H1 (cell line): Measurements from ENCODE around the gene ROR1. TPM values are rescaled to one million over a fixed set of nuclear protein-coding genes. Genes with fewer than 3 reads are reported as not detected.

Experiments
- CTCF ChIA-PET: fragments of 300-600 bp; sonication (Branson Sonifier 250); formaldehyde crosslinking; loops from one replicate; lab custom pipeline; 2021; ENCODE audit not compliant: partially characterized antibody; lab: Charles Lee
- POLR2A ChIA-PET: fragments of 300-600 bp; sonication (Branson Sonifier 250); formaldehyde crosslinking; loops from one replicate; lab custom pipeline; 2021; ENCODE audit warnings: inconsistent platforms; ENCODE audit not compliant: partially characterized antibody; lab: Charles Lee
- DNase-seq, 2 experiments: peaks; one replicate each; pipeline versions ENCODE4 v3.0.0 to v3.0.0-alpha.2; 2010 to 2022; ENCODE audit warnings: low spot score in 2 of 2, low read depth in 1 of 2, mixed read lengths in 1 of 2
- FAIRE-seq: peaks from 2 replicates; lab custom pipeline; 2011; peaks lifted over from hg19 to GRCh38; lab: Jason Lieb, UNC
- H2AFZ ChIP-seq: 2 replicates; pipeline ENCODE4 v1.8.1; 2012; ENCODE audit warnings: low read length, inconsistent platforms
- H2AK5ac ChIP-seq: 2 replicates; pipeline ENCODE4 v1.6.1; 2013; ENCODE audit warnings: low read depth, low read length
- H2BK120ac ChIP-seq: replicated peaks from 2 replicates; pipeline ENCODE3; 2013; ENCODE audit warnings: low read depth, low read length, inconsistent platforms
- H2BK12ac ChIP-seq: 2 replicates; pipeline ENCODE4 v1.6.1; 2013; ENCODE audit warnings: low read depth, low read length
- H2BK15ac ChIP-seq: 2 replicates; pipeline ENCODE4 v1.6.1; 2013; ENCODE audit warnings: low read length
- H2BK20ac ChIP-seq: 2 replicates; pipeline ENCODE4 v1.6.1; 2013; ENCODE audit warnings: low read length
- H2BK5ac ChIP-seq: 2 replicates; pipeline ENCODE4 v1.6.1; 2013; ENCODE audit warnings: low read depth, low read length
- H3K14ac ChIP-seq: 2 replicates; pipeline ENCODE4 v1.6.1; 2013; ENCODE audit warnings: inconsistent platforms; ENCODE audit not compliant: insufficient read length
- H3K18ac ChIP-seq: 2 replicates; pipeline ENCODE4 v1.6.1; 2013; ENCODE audit warnings: low read length; ENCODE audit errors: extremely low read depth
- H3K23ac ChIP-seq: 2 replicates; pipeline ENCODE4 v1.6.1; 2013; ENCODE audit warnings: inconsistent platforms; ENCODE audit not compliant: insufficient read length
- H3K23me2 ChIP-seq: 2 replicates; pipeline ENCODE4 v1.6.1; 2013; ENCODE audit warnings: low read depth, low read length
- H3K27ac ChIP-seq: 2 replicates; pipeline ENCODE4 v1.6.1; 2011; ENCODE audit warnings: low read depth, low read length, inconsistent platforms
- H3K27me3 ChIP-seq, 4 experiments: replicated peaks in 1 of 4; 1 replicate in 1 of 4; 2 replicates in 3 of 4; pipeline versions ENCODE4 v1.6.1 to v1.8.1; 2011 to 2013; ENCODE audit warnings: low read length in 3 of 4, mild to moderate bottlenecking in 3 of 4, inconsistent platforms in 2 of 4, mixed read lengths in 2 of 4, moderate library complexity in 1 of 4; ENCODE audit not compliant: control insufficient read depth in 3 of 4, insufficient read depth in 3 of 4; ENCODE audit errors: extremely low read depth in 1 of 4
- H3K36me3 ChIP-seq, 4 experiments: 2 replicates each; pipeline versions ENCODE4 v1.6.1 to v1.8.1; 2011 to 2013; ENCODE audit warnings: mild to moderate bottlenecking in 4 of 4, low read length in 3 of 4, moderate library complexity in 2 of 4, control low read depth in 1 of 4, inconsistent platforms in 1 of 4; ENCODE audit not compliant: insufficient read depth in 4 of 4, control insufficient read depth in 2 of 4
- H3K4ac ChIP-seq: replicated peaks from 2 replicates; pipeline ENCODE3; 2013; ENCODE audit warnings: low read length, low read depth, mixed read lengths, inconsistent platforms; ENCODE audit not compliant: insufficient read length
- H3K4me1 ChIP-seq, 4 experiments: replicated peaks in 1 of 4; 1 replicate in 1 of 4; 2 replicates in 3 of 4; pipeline versions ENCODE4 v1.6.1 to v1.8.1; 2011 to 2013; ENCODE audit warnings: low read length in 3 of 4, inconsistent platforms in 2 of 4, mixed read lengths in 1 of 4; ENCODE audit not compliant: insufficient read depth in 4 of 4, control insufficient read depth in 3 of 4
- H3K4me2 ChIP-seq, 2 experiments: 2 replicates each; pipeline versions ENCODE4 v1.6.1 to v1.8.1; 2011 to 2013; ENCODE audit warnings: low read depth in 2 of 2, low read length in 2 of 2, control low read depth in 1 of 2, inconsistent platforms in 1 of 2, mild to moderate bottlenecking in 1 of 2; ENCODE audit not compliant: insufficient read depth in 1 of 2
- H3K4me3 ChIP-seq, 4 experiments: fragments of 200-600, 300-600 bp in 1 of 4; sonication (generic), shearing (Covaris generic), sonication (Bioruptor Twin) in 1 of 4; 2 replicates each; pipeline versions ENCODE4 v1.5.1 to v1.8.1; 2011 to 2016; ENCODE audit warnings: low read length in 4 of 4, low read depth in 3 of 4, control low read depth in 2 of 4, inconsistent platforms in 2 of 4, mild to moderate bottlenecking in 2 of 4, mixed read lengths in 1 of 4, moderate library complexity in 1 of 4; ENCODE audit not compliant: insufficient read depth in 2 of 4; ENCODE audit errors: extremely low read depth in 1 of 4
- H3K56ac ChIP-seq: replicated peaks from 2 replicates; pipeline ENCODE3; 2013; ENCODE audit warnings: low read depth, mild to moderate bottlenecking, mixed read lengths, low read length, inconsistent platforms; ENCODE audit not compliant: insufficient read length
- H3K79me1 ChIP-seq: 2 replicates; pipeline ENCODE4 v1.6.1; 2013; ENCODE audit warnings: low read depth, low read length, control low read depth
- H3K79me2 ChIP-seq, 2 experiments: 2 replicates each; pipeline versions ENCODE4 v1.6.1 to v1.8.1; 2012 to 2013; ENCODE audit warnings: low read length in 2 of 2, mild to moderate bottlenecking in 2 of 2, inconsistent platforms in 1 of 2; ENCODE audit not compliant: insufficient read depth in 2 of 2, control insufficient read depth in 1 of 2
- H3K9ac ChIP-seq, 4 experiments: replicated peaks in 1 of 4; 1 replicate in 1 of 4; 2 replicates in 3 of 4; pipeline versions ENCODE4 v1.6.1 to v1.8.1; 2011 to 2013; ENCODE audit warnings: low read depth in 3 of 4, low read length in 3 of 4, control low read depth in 2 of 4, mild to moderate bottlenecking in 2 of 4, moderate library complexity in 2 of 4, inconsistent platforms in 1 of 4; ENCODE audit errors: extremely low read depth in 1 of 4
- H3K9me3 ChIP-seq, 2 experiments: 2 replicates each; pipeline versions ENCODE4 v1.6.1 to v1.8.1; 2012 to 2013; ENCODE audit warnings: mild to moderate bottlenecking in 2 of 2, moderate library complexity in 2 of 2, control low read depth in 1 of 2, inconsistent platforms in 1 of 2, low read depth in 1 of 2, low read length in 1 of 2, mixed read lengths in 1 of 2; ENCODE audit not compliant: insufficient read depth in 2 of 2
- H4K20me1 ChIP-seq, 2 experiments: replicated peaks in 1 of 2; 2 replicates each; pipeline versions ENCODE3 to v1.8.1; 2011 to 2013; ENCODE audit warnings: inconsistent platforms in 2 of 2, low read length in 2 of 2, mild to moderate bottlenecking in 1 of 2; ENCODE audit not compliant: insufficient read depth in 2 of 2, control insufficient read depth in 1 of 2
- H4K5ac ChIP-seq: 2 replicates; pipeline ENCODE4 v1.6.1; 2013; ENCODE audit warnings: low read length, low read depth, mixed read lengths, inconsistent platforms; ENCODE audit not compliant: insufficient read length
- H4K8ac ChIP-seq: 2 replicates; pipeline ENCODE4 v1.8.0; 2013; ENCODE audit warnings: mild to moderate bottlenecking, moderate library complexity, low read length, inconsistent platforms; ENCODE audit not compliant: insufficient read depth; ENCODE audit errors: extremely low read depth
- H4K91ac ChIP-seq: replicated peaks from 2 replicates; pipeline ENCODE3; 2013; ENCODE audit warnings: low read length, mixed read lengths, inconsistent platforms; ENCODE audit not compliant: insufficient read length
- HDAC6 ChIP-seq: IDR thresholded peaks from one replicate; pipeline ENCODE4 v1.7.1; 2012; ENCODE audit warnings: low read depth, mild to moderate bottlenecking, inconsistent platforms, low read length, moderate library complexity
- KDM5A ChIP-seq: fragments of 200-600 bp; IDR thresholded peaks from 2 replicates; pipeline ENCODE4 v1.7.1; 2012; ENCODE audit warnings: mild to moderate bottlenecking, low read length, inconsistent platforms, mixed read lengths
- WGBS, 2 experiments: shearing (Covaris generic) in 1 of 2; methylation state at CpG; one replicate each; pipeline versions ENCODE4 v1.1.6 to v1.1.7; 2013 to 2015; ENCODE audit warnings: low lambda C conversion rate in 2 of 2, mixed read lengths in 2 of 2, inconsistent platforms in 1 of 2, low coverage in 1 of 2, missing lambda C conversion rate in 1 of 2; ENCODE audit not compliant: insufficient replicate concordance in 2 of 2, insufficient coverage in 1 of 2, insufficient read length in 1 of 2; ENCODE audit errors: extremely low coverage in 1 of 2, missing lambda C conversion rate in 1 of 2; 5-methylcytosine and 5-hydroxymethylcytosine counted together
- polyA plus RNA-seq, 7 experiments: library from polyadenylated mRNA; depleted of rRNA in 3 of 7; stranded (reverse) in 5 of 7; unstranded in 2 of 7; fragments of >200 nt in 5 of 7; fragments of 200-250 nt in 2 of 7; gene quantifications; 1 replicate in 5 of 7; 2 replicates in 1 of 7; 4 replicates in 1 of 7; pipeline versions ENCODE4 v1.2.1 to v1.2.3, GENCODE V29; 2011 to 2013; ENCODE audit warnings: missing spikeins in 2 of 7, mixed read lengths in 2 of 7
- total RNA-seq: library from RNA; stranded (reverse); fragmentation: NEBNext Ultra II Directional; extraction: Animal tissue kit (Norgen Biotek cat#: 25700); gene quantifications from 2 replicates; pipeline ENCODE4 v1.2.1, GENCODE V29; 2021

The ROR1 gene
- total and polyA plus RNA-seq, 2 of the 8 experiments (the other 6 are each of a cell fraction or from before 2014, with no cell fraction given), result 33.6 to 73.6 TPM

DNA sequence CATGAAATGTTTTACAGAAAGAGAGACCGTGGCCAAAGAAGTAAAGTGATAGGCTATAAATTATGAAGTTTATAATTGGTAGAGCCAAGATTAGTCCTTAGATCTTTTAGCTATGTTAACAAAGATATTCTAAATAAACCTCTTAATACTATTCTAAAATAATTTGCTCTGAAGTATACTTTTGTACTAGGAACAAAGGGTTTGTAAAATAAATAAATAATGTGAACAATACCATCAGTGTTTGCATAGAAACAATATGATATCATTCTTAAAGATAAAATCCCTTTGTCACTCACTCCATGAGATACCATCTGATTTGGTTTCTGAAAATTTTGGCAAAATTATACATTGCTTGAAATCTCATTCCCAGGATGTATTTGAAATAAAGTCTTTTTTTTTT lies 322.0 kb downstream of the ROR1 start:
- no peak overlapping the region for H3K4ac ChIP-seq
- H2BK15ac ChIP-seq, result no peak overlapping the region
- no peak overlapping the region for H4K91ac ChIP-seq
- no peak overlapping the region for H3K27ac ChIP-seq
- peaks cover 0 to 3% (median 2%) of the 10 kb centered on the region in 4 experiments; a peak in 3 of 7 replicates for H3K4me1 ChIP-seq
- FAIRE-seq (no peak), DNase-seq (no peak)
- 88% methylated on average over 1 of the region's 1 CpG; no CpG with 5 or more reads in 1 of the 2 experiments for WGBS, 2 experiments
- no peaks in the 10 kb centered on the region for H3K27me3 ChIP-seq
- POLR2A ChIA-PET, result no interaction called here
- H3K23me2 ChIP-seq, result no peaks in the 10 kb centered on the region
- H3K23ac ChIP-seq, result no peak overlapping the region
- H3K4me2 ChIP-seq, result no peak overlapping the region
- CTCF ChIA-PET, result interaction anchor here (1.0 kb wide), 1 partner anchor 182 kb away, joined by 3 read pairs; no protein-coding TSS in a partner anchor
- no peak overlapping the region for H2BK20ac ChIP-seq
- H2AFZ ChIP-seq, result no peak overlapping the region
- no peaks in the 10 kb centered on the region for H3K36me3 ChIP-seq
- H3K14ac ChIP-seq, result no peak overlapping the region
- H4K5ac ChIP-seq, result no peak overlapping the region
- no peak overlapping the region for H3K18ac ChIP-seq
- H2BK12ac ChIP-seq, result no peak overlapping the region
- H3K79me1 ChIP-seq, result no peaks in the 10 kb centered on the region
- H2AK5ac ChIP-seq, result no peak overlapping the region
- H3K9ac ChIP-seq, result no peak overlapping the region
- H4K20me1 ChIP-seq, result peaks cover 0 to 2% of the 10 kb centered on the region in 2 experiments
- H3K79me2 ChIP-seq, result 0 out of 4 replicates have a peak, but pooled peaks cover 0 to 10% of the 10 kb centered on the region in 2 experiments
- no peak overlapping the region for H2BK120ac ChIP-seq
- H3K56ac ChIP-seq, result no peak overlapping the region
- H3K9me3 ChIP-seq, result no peaks in the 10 kb centered on the region
- H2BK5ac ChIP-seq, result no peak overlapping the region
- no peak overlapping the region for H3K4me3 ChIP-seq
- no peak overlapping the region for H4K8ac ChIP-seq
- no peak for TF ChIP-seq HDAC6
- TF ChIP-seq KDM5A, result no peak
